Parathyroid adenoma (tissue), 2 donors: ENCODE data around the gene PTPRT.

Experiments used
- H2AFZ ChIP-seq: fragments of 300-600 bp; sonication (generic); one replicate; pipeline ENCODE4 v1.7.0; 2017; ENCODE audit warnings: antibody characterized with exemption, mild to moderate bottlenecking
- H3K27ac ChIP-seq: fragments of 300-600 bp; sonication (generic); one replicate; pipeline ENCODE4 v1.7.0; 2017
- H3K27me3 ChIP-seq: fragments of 300-600 bp; sonication (generic); one replicate; pipeline ENCODE4 v1.7.0; 2017; ENCODE audit warnings: low read length; ENCODE audit not compliant: control insufficient read depth, insufficient read depth
- H3K36me3 ChIP-seq: fragments of 300-600 bp; sonication (generic); one replicate; pipeline ENCODE4 v1.7.0; 2017; ENCODE audit warnings: low read length; ENCODE audit not compliant: control insufficient read depth, insufficient read depth
- H3K4me1 ChIP-seq: fragments of 300-600 bp; sonication (generic); one replicate; pipeline ENCODE4 v1.7.0; 2017; ENCODE audit warnings: control low read depth
- H3K4me2 ChIP-seq: fragments of 300-600 bp; sonication (generic); one replicate; pipeline ENCODE4 v1.7.0; 2017; ENCODE audit warnings: low read length
- H3K4me3 ChIP-seq: fragments of 300-600 bp; sonication (generic); one replicate; pipeline ENCODE4 v1.7.0; 2017; ENCODE audit warnings: low read depth, low read length
- H3K79me2 ChIP-seq: fragments of 300-600 bp; sonication (generic); one replicate; pipeline ENCODE4 v1.7.0; 2017; ENCODE audit warnings: control low read depth
- H3K9ac ChIP-seq: fragments of 300-600 bp; sonication (generic); one replicate; pipeline ENCODE4 v1.7.0; 2017; ENCODE audit warnings: mild to moderate bottlenecking
- H3K9me3 ChIP-seq: fragments of 300-600 bp; sonication (generic); one replicate; pipeline ENCODE4 v1.7.0; 2017; ENCODE audit warnings: low read length; ENCODE audit not compliant: control insufficient read depth
- TF ChIP-seq, protein P1 (sequence below): fragments of 300-600 bp; sonication (generic); IDR thresholded peaks from one replicate; pipeline ENCODE4 v1.7.0; 2017; ENCODE audit warnings: antibody characterized with exemption, mild to moderate bottlenecking
- donor health status: primary hyperparathyroidism.

The PTPRT gene

DNA sequence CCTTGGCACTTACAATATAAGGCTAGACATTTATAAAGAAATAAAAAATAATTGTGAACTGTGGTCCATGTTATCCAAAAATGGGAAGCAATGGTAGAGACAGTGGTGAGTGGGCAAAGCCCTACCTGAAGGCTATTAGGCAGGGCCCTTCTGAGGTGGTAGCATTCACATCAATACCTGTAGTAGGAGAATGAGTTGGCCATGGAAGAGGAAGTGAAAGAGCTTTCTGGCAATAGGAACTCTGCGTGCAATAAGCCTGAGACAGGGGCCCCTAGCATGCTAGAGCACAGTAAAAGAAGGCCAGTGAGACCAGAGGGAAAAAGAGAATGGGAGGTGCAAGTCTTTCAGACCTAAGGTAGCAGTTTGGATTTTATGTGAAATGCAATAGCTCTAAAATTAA is 754.5 kb downstream of the PTPRT start:
- H3K79me2 ChIP-seq, result no peaks in the 10 kb centered on the region
- no peak overlapping the region for H3K4me2 ChIP-seq
- H3K9ac ChIP-seq, result no peak overlapping the region
- no peaks in the 10 kb centered on the region for H3K27me3 ChIP-seq
- H3K9me3 ChIP-seq, result no peaks in the 10 kb centered on the region
- H3K4me1 ChIP-seq, result no peaks in the 10 kb centered on the region
- H3K27ac ChIP-seq, result no peak overlapping the region
- TF ChIP-seq, protein P1, sequence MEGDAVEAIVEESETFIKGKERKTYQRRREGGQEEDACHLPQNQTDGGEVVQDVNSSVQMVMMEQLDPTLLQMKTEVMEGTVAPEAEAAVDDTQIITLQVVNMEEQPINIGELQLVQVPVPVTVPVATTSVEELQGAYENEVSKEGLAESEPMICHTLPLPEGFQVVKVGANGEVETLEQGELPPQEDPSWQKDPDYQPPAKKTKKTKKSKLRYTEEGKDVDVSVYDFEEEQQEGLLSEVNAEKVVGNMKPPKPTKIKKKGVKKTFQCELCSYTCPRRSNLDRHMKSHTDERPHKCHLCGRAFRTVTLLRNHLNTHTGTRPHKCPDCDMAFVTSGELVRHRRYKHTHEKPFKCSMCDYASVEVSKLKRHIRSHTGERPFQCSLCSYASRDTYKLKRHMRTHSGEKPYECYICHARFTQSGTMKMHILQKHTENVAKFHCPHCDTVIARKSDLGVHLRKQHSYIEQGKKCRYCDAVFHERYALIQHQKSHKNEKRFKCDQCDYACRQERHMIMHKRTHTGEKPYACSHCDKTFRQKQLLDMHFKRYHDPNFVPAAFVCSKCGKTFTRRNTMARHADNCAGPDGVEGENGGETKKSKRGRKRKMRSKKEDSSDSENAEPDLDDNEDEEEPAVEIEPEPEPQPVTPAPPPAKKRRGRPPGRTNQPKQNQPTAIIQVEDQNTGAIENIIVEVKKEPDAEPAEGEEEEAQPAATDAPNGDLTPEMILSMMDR, result no peak
- H3K4me3 ChIP-seq, result no peak overlapping the region
- H2AFZ ChIP-seq, result no peak overlapping the region
- no peaks in the 10 kb centered on the region for H3K36me3 ChIP-seq

DNA sequence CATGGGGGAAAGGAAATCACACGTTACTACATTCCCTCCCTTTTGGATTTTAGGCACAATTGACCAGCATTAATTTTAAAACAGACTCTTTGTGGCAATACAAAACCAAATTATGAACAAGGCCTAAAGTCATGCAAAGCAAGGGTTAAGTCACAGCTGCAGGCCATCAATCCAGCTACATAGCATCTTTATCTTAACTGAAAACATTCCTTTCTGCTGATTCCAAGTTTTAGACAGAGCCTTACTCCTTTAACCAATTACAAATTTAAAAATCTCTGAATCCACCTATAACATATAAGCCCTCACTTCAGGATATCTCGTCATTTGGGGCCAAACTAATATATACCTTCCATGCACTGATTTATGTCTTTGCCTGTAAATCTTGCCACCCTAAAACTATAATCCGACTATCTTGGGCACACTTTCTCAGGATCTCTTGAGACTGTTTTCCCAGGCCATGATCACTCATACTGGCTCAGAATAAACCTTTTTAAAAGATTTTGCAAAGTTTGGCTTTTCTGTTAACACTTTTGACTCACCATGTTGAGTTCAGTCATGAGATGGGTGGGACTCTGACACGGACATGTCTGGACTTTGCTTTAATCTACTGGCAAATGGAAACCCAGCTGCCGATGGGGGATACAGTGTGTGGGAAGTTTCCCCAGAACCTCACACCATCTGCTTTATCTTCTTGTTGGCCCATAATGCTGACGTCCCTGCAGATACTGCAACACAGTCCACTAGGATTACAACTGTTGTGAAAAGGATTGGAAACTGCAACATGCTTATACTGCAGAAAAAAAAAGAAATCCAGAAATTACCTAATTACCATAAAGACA is 757.0 kb downstream of the PTPRT start:
- TF ChIP-seq, protein P1, result no peak
- Histone ChIP-seq H2AFZ (no peak overlapping the region), H3K4me2 (no peak overlapping the region), H3K27me3 (no peaks in the 10 kb centered on the region), H3K36me3 (no peaks in the 10 kb centered on the region), H3K9ac (no peak overlapping the region), H3K4me1 (no peaks in the 10 kb centered on the region), H3K9me3 (no peaks in the 10 kb centered on the region), H3K27ac (no peak overlapping the region), H3K79me2 (no peaks in the 10 kb centered on the region), H3K4me3 (no peak overlapping the region)

DNA sequence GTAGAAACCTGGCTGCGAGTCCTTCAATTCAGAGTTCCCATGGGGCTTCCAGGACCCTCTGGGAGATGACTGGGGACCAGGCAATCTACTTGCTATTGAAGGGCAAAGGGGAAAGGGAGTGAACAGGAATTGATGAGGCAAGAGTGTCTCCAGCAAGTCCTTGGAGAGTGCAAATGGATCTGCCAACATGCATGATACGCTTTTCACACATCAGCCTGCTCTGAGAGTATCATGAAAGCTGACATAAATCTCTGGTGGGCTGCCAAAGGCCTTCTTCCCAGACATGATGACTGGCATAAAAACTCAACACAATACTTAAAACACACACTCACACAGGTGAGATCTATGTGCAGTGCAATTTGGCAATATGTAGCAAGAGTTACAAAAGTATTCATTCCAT is 759.1 kb downstream of the PTPRT start:
- H3K27ac ChIP-seq, result no peak overlapping the region
- no peaks in the 10 kb centered on the region for H3K9me3 ChIP-seq
- H3K4me2 ChIP-seq, result no peak overlapping the region
- no peaks in the 10 kb centered on the region for H3K27me3 ChIP-seq
- H3K36me3 ChIP-seq, result no peaks in the 10 kb centered on the region
- no peaks in the 10 kb centered on the region for H3K4me1 ChIP-seq
- no peak overlapping the region for H3K4me3 ChIP-seq
- TF ChIP-seq, protein P1, result no peak
- no peak overlapping the region for H3K9ac ChIP-seq
- no peak overlapping the region for H2AFZ ChIP-seq
- no peaks in the 10 kb centered on the region for H3K79me2 ChIP-seq

DNA sequence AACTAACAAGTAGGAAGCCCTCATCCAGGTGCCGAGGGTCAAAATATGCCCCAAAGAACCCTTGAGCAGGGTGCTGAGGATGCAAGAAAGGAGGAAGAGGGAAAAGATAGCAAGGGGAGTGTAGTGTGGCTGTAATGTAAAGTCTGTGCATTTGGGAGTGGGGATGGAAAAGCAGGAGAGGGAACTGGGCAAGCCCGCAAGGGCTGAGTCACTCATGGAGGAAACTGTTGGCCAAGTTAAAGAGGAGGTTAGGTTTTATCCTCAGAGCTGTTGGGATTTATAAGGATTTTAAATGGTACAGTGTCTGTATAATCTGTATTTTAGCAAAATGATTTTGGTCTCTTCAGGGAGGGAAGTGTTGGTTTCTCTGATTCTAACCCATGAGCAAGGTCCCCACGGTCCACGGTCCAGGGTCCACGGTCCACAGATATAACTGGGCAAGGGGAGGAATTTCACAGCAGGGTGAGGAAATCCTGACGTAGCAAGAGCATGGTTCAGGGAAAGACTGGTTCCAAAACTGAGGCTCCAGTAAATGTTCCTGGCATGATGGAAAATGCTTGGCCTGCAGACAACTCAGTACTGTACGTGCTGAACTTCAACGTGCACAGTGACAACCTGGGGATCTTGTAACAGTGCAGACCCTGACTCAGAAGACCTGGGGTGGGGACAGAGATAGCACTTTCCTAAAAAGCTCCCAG is 759.8 kb downstream of the PTPRT start:
- TF ChIP-seq, protein P1, result no peak
- H3K4me2 ChIP-seq, result no peak overlapping the region
- no peak overlapping the region for H2AFZ ChIP-seq
- no peaks in the 10 kb centered on the region for H3K9me3 ChIP-seq
- no peaks in the 10 kb centered on the region for H3K79me2 ChIP-seq
- H3K36me3 ChIP-seq, result no peaks in the 10 kb centered on the region
- H3K4me1 ChIP-seq, result no peaks in the 10 kb centered on the region
- H3K27ac ChIP-seq, result no peak overlapping the region
- H3K27me3 ChIP-seq, result no peaks in the 10 kb centered on the region
- H3K4me3 ChIP-seq, result no peak overlapping the region
- H3K9ac ChIP-seq, result no peak overlapping the region
